ENCODE results near the gene L3MBTL1. TPM values are rescaled to one million over a fixed set of nuclear protein-coding genes. Genes with fewer than 3 reads are reported as not detected.

Gene L3MBTL1
- total RNA-seq, 1 experiment from 2014 or later: 21.6 TPM

GRCh38 chr20:43564455-43564854 is 57.0 kb downstream of the L3MBTL1 start:
- RAD21 ChIA-PET (ENCODE audit: low non-redundant PET in 1 of 2, low total read pairs in 2 of 2, uncharacterized antibody in 2 of 2, unreplicated experiment in 2 of 2): no interaction called here
- H3K4me2 ChIP-seq (ENCODE audit: low read length): no peak overlapping the region
- H4K20me1 ChIP-seq (ENCODE audit: insufficient read depth): no peaks in the 10 kb centered on the region
- TF ChIP-seq EZH2 (IDR thresholded peaks at IDR 0.05) (no peak), YY1 (IDR thresholded peaks at IDR 0.05; ENCODE audit: extremely low read depth, insufficient replicate concordance, low read depth, low read length) (no peak), SIN3A (IDR thresholded peaks at IDR 0.05; ENCODE audit: low read depth) (no peak), CEBPB (IDR thresholded peaks at IDR 0.05; ENCODE audit: low read depth) (no peak), EZH2phosphoT487 (IDR thresholded peaks at IDR 0.05; ENCODE audit: borderline replicate concordance) (no peak), CTCF (IDR thresholded peaks at IDR 0.05 in 2 of 3, conservative IDR thresholded peaks at IDR 0.05 in 1 of 3; ENCODE audit: borderline replicate concordance in 1 of 3, insufficient read depth in 1 of 3, low read depth in 2 of 3, low read length in 2 of 3) (no peak), REST (IDR thresholded peaks at IDR 0.05; ENCODE audit: low read depth) (no peak), POLR2A (IDR thresholded peaks at IDR 0.05; ENCODE audit: borderline replicate concordance, extremely low read depth, insufficient read depth, insufficient read length) (no peak), CBX3 (IDR thresholded peaks at IDR 0.05; ENCODE audit: low read depth) (no peak), ZNF274 (IDR thresholded peaks at IDR 0.05; ENCODE audit: low read depth, low read length) (no peak), EGR1 (IDR thresholded peaks at IDR 0.05; ENCODE audit: low read depth) (no peak), RAD21 (IDR thresholded peaks at IDR 0.05; ENCODE audit: low read depth) (no peak), SP1 (IDR thresholded peaks at IDR 0.05; ENCODE audit: low read depth) (no peak), TCF7L2 (IDR thresholded peaks at IDR 0.05; ENCODE audit: borderline replicate concordance, extremely low read depth, insufficient read depth, insufficient read length) (no peak), JUND (IDR thresholded peaks at IDR 0.05) (no peak), FOSL1 (IDR thresholded peaks at IDR 0.05; ENCODE audit: low read depth) (no peak), ELF1 (IDR thresholded peaks at IDR 0.05; ENCODE audit: borderline replicate concordance, low read depth) (no peak)
- TF ChIP-seq, protein P1, sequence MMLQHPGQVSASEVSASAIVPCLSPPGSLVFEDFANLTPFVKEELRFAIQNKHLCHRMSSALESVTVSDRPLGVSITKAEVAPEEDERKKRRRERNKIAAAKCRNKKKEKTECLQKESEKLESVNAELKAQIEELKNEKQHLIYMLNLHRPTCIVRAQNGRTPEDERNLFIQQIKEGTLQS (IDR thresholded peaks at IDR 0.05): no peak
- H3K79me2 ChIP-seq (ENCODE audit: insufficient read depth, low read length): no peaks in the 10 kb centered on the region
- H3K36me3 ChIP-seq (ENCODE audit: control insufficient read depth in 1 of 2, insufficient read depth in 2 of 2, low read length in 2 of 2): no peaks in the 10 kb centered on the region
- ATAC-seq (no peak), DNase-seq (ENCODE audit: low read depth, low spot score) (no peak)
- H3K9me3 ChIP-seq (ENCODE audit: control insufficient read depth in 1 of 2, insufficient read depth in 1 of 2, low read depth in 1 of 2, low read length in 2 of 2): no peaks in the 10 kb centered on the region
- CTCF ChIA-PET: no interaction called here
- H3K9ac ChIP-seq (ENCODE audit: low read length): no peak overlapping the region
- POLR2A ChIA-PET: no interaction called here
- H3K27me3 ChIP-seq (ENCODE audit: insufficient read depth, low read length): no peaks in the 10 kb centered on the region
- no TSS peak for BruUV-seq (replicated peaks)
- H3K27ac ChIP-seq (ENCODE audit: low read depth, low read length): no peak overlapping the region
- intact Hi-C loops (cut with micrococcal nuclease): no loop called here
- H2AFZ ChIP-seq (ENCODE audit: low read depth, low read length, poor library complexity, severe bottlenecking): no peak overlapping the region
- no peak overlapping the region for H3K4me3 ChIP-seq (replicated peaks in 1 of 2; ENCODE audit: low read depth in 1 of 2, low read length in 2 of 2)
- peaks cover 0 to under 1% of the 10 kb centered on the region in 2 experiments; a peak in 1 of 4 replicates for H3K4me1 ChIP-seq (ENCODE audit: control insufficient read depth in 1 of 2, insufficient read depth in 2 of 2, low read length in 2 of 2)
- no peaks in the 10 kb centered on the region for H3K9me2 ChIP-seq (ENCODE audit: insufficient read depth)

Measured in HCT116 (cell line).